IPS-15b (cell line): ENCODE data around the gene TEDC1.

Source experiments
- H3K27me3 ChIP-seq: one replicate; pipeline ENCODE4 v1.6.1; 2013; ENCODE audit warnings: low read length; ENCODE audit not compliant: control insufficient read depth, insufficient read depth
- H3K36me3 ChIP-seq: one replicate; pipeline ENCODE4 v1.6.1; 2013; ENCODE audit warnings: low read length; ENCODE audit not compliant: control insufficient read depth, insufficient read depth
- H3K4me1 ChIP-seq: one replicate; pipeline ENCODE4 v1.6.1; 2013; ENCODE audit warnings: mild to moderate bottlenecking, low read length; ENCODE audit not compliant: control insufficient read depth, insufficient read depth
- H3K4me3 ChIP-seq: one replicate; pipeline ENCODE4 v1.5.1; 2013; ENCODE audit warnings: low read depth, low read length
- H3K9ac ChIP-seq: one replicate; pipeline ENCODE4 v1.6.1; 2013; ENCODE audit warnings: low read depth, mild to moderate bottlenecking, low read length
- H3K9me3 ChIP-seq: one replicate; pipeline ENCODE4 v1.6.1; 2013; ENCODE audit warnings: mild to moderate bottlenecking, low read length; ENCODE audit not compliant: control insufficient read depth, insufficient read depth

The TEDC1 gene

GRCh38 chr14:105461903-105462302, 29.1 kb upstream of the TEDC1 start:
- peaks cover 65% of the 10 kb centered on the region for H3K36me3 ChIP-seq
- H3K9ac ChIP-seq, result no peak overlapping the region
- no peaks in the 10 kb centered on the region for H3K4me1 ChIP-seq
- no peaks in the 10 kb centered on the region for H3K9me3 ChIP-seq
- H3K27me3 ChIP-seq, result no peaks in the 10 kb centered on the region
- H3K4me3 ChIP-seq, result no peak overlapping the region

GRCh38 chr14:105464501-105464900, 26.5 kb upstream of the TEDC1 start:
- no peak overlapping the region for H3K4me3 ChIP-seq
- H3K4me1 ChIP-seq, result no peaks in the 10 kb centered on the region
- H3K27me3 ChIP-seq, result no peaks in the 10 kb centered on the region
- H3K36me3 ChIP-seq, result peaks cover 76% of the 10 kb centered on the region
- no peak overlapping the region for H3K9ac ChIP-seq
- no peaks in the 10 kb centered on the region for H3K9me3 ChIP-seq

- Histone ChIP-seq H3K27me3 (no peaks in the 10 kb centered on the region), H3K9me3 (no peaks in the 10 kb centered on the region), H3K36me3 (peaks cover 73% of the 10 kb centered on the region), H3K4me1 (no peaks in the 10 kb centered on the region), H3K9ac (no peak overlapping the region), H3K4me3 (no peak overlapping the region)
These were observed 25.6 kb upstream of the TEDC1 start for GRCh38 chr14:105465209-105466031.

GRCh38 chr14:105466531-105467248, 24.4 kb upstream of the TEDC1 start:
- Histone ChIP-seq H3K36me3 (peaks cover 61% of the 10 kb centered on the region), H3K4me1 (no peaks in the 10 kb centered on the region), H3K27me3 (no peaks in the 10 kb centered on the region), H3K9me3 (no peaks in the 10 kb centered on the region), H3K4me3 (no peak overlapping the region), H3K9ac (no peak overlapping the region)

DNA sequence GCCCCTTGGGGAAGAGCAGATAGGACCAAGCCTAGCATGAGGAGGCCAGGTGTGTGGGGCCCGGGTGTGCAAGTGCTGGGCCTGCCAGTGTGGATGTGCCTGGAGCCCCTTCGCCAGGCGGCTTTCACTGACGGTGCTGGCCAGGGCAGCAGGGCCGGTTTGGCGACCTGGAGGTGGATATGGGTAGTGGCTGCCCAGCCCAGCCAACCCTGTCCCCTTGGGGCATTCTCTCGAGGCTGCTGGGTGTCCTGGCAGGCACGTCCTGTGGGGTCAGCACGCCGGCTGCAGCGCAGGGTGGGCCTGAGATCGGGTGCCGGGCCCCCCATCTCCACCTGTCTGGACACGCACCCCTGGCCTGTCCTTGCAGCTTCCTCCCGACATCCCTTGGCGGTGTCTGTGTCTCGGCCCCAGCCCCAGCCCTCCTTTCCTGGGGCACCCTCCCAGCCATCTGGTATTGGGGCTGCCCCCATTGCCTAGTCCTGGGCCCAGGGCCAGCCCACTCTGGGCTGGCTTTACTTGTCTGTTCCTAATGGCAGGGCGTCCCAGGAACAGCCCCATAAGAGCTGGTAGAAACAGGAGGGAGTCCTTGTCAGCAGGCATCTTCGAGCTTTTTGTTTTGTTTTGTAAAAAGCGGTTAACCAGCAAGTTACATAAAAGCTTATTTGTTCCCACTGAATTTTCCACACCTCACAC, 23.7 kb upstream of the TEDC1 start:
- no peak overlapping the region for H3K4me3 ChIP-seq
- no peaks in the 10 kb centered on the region for H3K4me1 ChIP-seq
- peaks cover 57% of the 10 kb centered on the region for H3K36me3 ChIP-seq
- no peak overlapping the region for H3K9ac ChIP-seq
- no peaks in the 10 kb centered on the region for H3K9me3 ChIP-seq
- no peaks in the 10 kb centered on the region for H3K27me3 ChIP-seq

GRCh38 chr14:105467942-105468471, 23.0 kb upstream of the TEDC1 start:
- Histone ChIP-seq H3K36me3 (peaks cover 55% of the 10 kb centered on the region), H3K4me1 (no peaks in the 10 kb centered on the region), H3K4me3 (no peak overlapping the region), H3K9me3 (no peaks in the 10 kb centered on the region), H3K27me3 (no peaks in the 10 kb centered on the region), H3K9ac (no peak overlapping the region)

DNA sequence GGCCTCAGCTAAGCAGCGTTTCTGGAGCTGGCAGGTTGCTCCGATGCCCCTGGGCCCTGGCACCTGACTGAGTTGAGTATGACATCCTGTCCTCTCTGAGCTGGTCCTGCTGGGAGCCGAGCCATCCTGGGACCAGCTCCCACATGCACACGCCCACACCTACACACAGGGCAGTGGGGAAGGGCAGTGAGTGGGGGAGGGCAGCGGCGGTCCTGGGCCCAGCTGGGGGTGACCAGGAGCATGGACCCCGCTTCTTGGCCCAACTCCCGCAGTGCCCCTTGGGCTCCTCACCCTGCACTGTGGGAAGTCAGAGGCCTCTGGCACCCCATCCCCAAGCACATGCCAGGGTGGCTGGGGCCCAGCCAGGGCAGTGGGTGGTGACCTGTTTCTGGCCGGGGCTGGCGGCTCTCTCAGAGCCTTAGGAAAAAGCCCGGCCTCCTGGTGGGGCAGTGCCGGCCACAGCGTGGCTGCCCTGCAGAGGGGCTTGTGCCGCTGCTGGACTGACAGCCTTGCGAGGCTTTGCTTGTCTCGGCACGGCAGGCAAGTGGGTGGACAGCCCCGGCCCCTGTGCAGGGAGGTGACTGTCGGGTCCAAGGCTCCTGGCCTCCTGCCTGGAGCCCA, 22.3 kb upstream of the TEDC1 start:
- H3K4me3 ChIP-seq, result no peak overlapping the region
- H3K36me3 ChIP-seq, result peaks cover 48% of the 10 kb centered on the region
- H3K4me1 ChIP-seq, result no peaks in the 10 kb centered on the region

DNA sequence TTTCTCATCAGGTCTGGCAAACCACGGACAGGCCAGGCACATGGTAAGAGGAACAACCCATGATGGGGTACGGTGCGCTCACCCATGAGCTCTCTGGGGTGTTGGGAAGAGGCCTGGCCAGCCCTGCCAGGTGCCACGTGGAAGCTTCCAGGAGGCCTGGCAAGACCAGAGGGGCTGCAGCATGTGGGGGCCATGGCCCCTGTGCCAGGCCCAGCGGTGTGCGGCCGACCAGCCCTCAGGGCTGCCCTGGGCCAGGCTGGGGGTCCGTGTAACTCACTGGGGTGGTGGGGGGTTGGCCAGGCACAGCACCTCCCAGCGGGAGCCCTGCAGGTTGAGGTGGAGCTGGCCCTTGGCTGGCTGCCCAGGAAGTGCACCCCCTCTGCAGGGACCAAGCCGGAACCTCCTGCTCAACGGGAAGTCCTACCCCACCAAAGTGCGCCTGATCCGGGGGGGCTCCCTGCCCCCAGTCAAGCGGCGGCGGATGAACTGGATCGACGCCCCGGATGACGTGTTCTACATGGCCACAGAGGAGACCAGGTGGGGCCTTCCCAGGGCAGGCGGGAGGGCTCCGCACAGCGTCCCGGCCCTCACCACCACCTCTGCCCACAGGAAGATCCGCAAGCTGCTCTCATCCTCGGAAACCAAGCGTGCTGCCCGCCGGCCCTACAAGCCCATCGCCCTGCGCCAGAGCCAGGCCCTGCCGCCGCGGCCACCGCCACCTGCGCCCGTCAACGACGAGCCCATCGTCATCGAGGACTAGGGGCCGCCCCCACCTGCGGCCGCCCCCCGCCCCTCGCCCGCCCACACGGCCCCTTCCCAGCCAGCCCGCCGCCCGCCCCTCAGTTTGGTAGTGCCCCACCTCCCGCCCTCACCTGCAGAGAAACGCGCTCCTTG, 21.3 kb upstream of the TEDC1 start:
- peaks cover 41% of the 10 kb centered on the region for H3K36me3 ChIP-seq
- H3K9me3 ChIP-seq, result no peaks in the 10 kb centered on the region
- no peak overlapping the region for H3K4me3 ChIP-seq
- no peaks in the 10 kb centered on the region for H3K27me3 ChIP-seq
- H3K4me1 ChIP-seq, result no peaks in the 10 kb centered on the region
- H3K9ac ChIP-seq, result no peak overlapping the region

More for the DNA sequence above, 22.3 kb upstream of the TEDC1 start:
- Histone ChIP-seq H3K9ac (no peak overlapping the region), H3K27me3 (no peaks in the 10 kb centered on the region), H3K9me3 (no peaks in the 10 kb centered on the region)

DNA sequence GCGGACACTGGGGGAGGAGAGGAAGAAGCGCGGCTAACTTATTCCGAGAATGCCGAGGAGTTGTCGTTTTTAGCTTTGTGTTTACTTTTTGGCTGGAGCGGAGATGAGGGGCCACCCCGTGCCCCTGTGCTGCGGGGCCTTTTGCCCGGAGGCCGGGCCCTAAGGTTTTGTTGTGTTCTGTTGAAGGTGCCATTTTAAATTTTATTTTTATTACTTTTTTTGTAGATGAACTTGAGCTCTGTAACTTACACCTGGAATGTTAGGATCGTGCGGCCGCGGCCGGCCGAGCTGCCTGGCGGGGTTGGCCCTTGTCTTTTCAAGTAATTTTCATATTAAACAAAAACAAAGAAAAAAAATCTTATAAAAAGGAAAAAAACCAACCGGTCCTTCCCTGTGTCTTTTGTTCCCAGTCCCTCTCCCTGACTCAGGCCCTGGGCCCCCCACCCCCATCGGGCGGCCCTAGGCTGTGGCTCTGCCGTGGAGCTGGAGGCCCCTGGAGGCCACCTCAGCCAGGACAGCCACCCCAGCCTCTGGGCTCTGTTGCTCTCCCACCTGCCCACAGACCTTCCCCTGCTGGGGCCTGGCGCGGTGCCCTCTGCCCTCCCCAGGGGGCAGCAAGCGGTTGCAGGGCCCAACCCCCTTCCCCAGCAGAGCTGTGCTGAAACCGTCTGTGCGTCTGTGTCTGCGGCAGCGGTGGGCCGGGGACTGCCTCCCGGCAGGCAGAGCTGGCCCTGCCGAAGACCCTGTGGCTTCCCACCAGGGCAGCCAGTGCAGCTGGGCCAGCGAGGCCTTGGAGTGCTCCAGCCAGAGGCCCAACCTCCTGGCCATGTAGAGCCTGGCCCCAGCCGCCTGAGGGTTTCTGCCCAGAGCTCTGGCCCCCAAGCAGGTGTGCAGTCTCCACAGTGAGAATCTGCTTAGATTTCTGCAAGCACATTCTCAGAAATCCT, 20.4 kb upstream of the TEDC1 start:
- Histone ChIP-seq H3K27me3 (peaks cover 6% of the 10 kb centered on the region), H3K9me3 (no peaks in the 10 kb centered on the region), H3K9ac (no peak overlapping the region), H3K4me3 (no peak overlapping the region), H3K4me1 (no peaks in the 10 kb centered on the region), H3K36me3 (peaks cover 32% of the 10 kb centered on the region)

DNA sequence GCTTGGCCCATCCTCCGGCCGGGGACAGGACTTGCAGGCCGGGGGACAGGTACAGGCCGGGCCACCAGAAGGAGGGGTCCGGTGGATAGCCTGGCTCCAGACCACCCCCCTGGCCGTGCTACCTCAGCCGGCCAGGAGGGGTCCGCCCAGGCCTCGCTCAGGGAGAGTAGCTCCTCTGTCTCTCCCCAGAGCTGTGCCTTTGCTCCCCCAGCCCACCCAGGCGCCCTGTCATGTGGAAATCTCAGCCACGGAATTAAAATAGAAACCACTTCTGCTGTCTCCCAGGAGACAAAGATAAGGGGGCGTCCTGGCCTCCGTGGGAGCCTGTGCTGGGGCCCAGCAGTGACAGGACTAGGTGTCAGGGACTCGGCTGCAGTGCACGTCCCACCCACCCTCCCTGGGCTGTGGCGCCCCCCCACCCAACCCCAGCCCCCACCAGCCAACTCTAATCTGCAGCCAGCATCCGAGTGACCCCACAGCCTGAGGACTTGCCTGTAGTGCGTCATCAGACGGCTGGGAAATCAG, 19.7 kb upstream of the TEDC1 start:
- Histone ChIP-seq H3K36me3 (peaks cover 26% of the 10 kb centered on the region), H3K9me3 (no peaks in the 10 kb centered on the region), H3K9ac (no peak overlapping the region), H3K4me1 (no peaks in the 10 kb centered on the region), H3K4me3 (no peak overlapping the region), H3K27me3 (peaks cover 13% of the 10 kb centered on the region)
